Activated naive CD8-positive, alpha-beta T cell treated with anti-CD3 and anti-CD28 coated beads, Interleukin-2, amount 50 U/mL, for 16 hours (primary cell): Measurements from ENCODE around the gene MRPS10.
"Not testable (repeated sequence)": the region's sequence is repeated elsewhere in the genome, so short reads cannot be mapped to it uniquely, and the experiment has no call there.

Source experiments
- DNase-seq: peaks from one replicate; pipeline ENCODE4 v3.0.0-alpha.2; 2020; ENCODE audit warnings: low read depth, low spot score

MRPS10 gene

GRCh38 chr6:42239333-42239732 is 21.7 kb upstream of the MRPS10 start:
- no peak for DNase-seq

GRCh38 chr6:42237857-42238256 is 20.2 kb upstream of the MRPS10 start:
- DNase-seq = no peak

- DNase-seq = no peak
Observed at GRCh38 chr6:42236682-42237473, 19.2 kb upstream of the MRPS10 start.

- no peak for DNase-seq
Observed at GRCh38 chr6:42236030-42236429, 18.4 kb upstream of the MRPS10 start.

GRCh38 chr6:42232035-42232434 is 14.4 kb upstream of the MRPS10 start:
- no peak for DNase-seq

- DNase-seq = no peak
Observed at GRCh38 chr6:42230345-42231321, 13.0 kb upstream of the MRPS10 start.

- no peak for DNase-seq
Observed at GRCh38 chr6:42229506-42230119, 12.0 kb upstream of the MRPS10 start.

GRCh38 chr6:42228305-42228704 is 10.6 kb upstream of the MRPS10 start:
- DNase-seq = no peak

- DNase-seq = no peak
Observed at GRCh38 chr6:42227173-42227850, 9.7 kb upstream of the MRPS10 start.

- no peak for DNase-seq
Observed at GRCh38 chr6:42226645-42227143, 9.0 kb upstream of the MRPS10 start.

- no peak for DNase-seq
Observed at GRCh38 chr6:42226161-42226611, 8.5 kb upstream of the MRPS10 start.

GRCh38 chr6:42225419-42225818 is 7.8 kb upstream of the MRPS10 start:
- DNase-seq = no peak

GRCh38 chr6:42225029-42225339 is 7.3 kb upstream of the MRPS10 start:
- no peak for DNase-seq

GRCh38 chr6:42224222-42225028 is 6.8 kb upstream of the MRPS10 start:
- DNase-seq = no peak

- DNase-seq = no peak
Observed at GRCh38 chr6:42222448-42222847, 4.8 kb upstream of the MRPS10 start.

- DNase-seq = no peak
Observed at GRCh38 chr6:42221546-42221945, 3.9 kb upstream of the MRPS10 start.

GRCh38 chr6:42220807-42221206 is 3.1 kb upstream of the MRPS10 start:
- DNase-seq = no peak

- no peak for DNase-seq
Observed at GRCh38 chr6:42217157-42217518, 523 bp downstream of the MRPS10 start.

- not testable (repeated sequence) for DNase-seq
Observed at GRCh38 chr6:42216495-42216894, 1.2 kb downstream of the MRPS10 start.

- DNase-seq = no peak
Observed at GRCh38 chr6:42212442-42212841, 5.2 kb downstream of the MRPS10 start.

- no peak for DNase-seq
Observed at GRCh38 chr6:42211726-42212125, 5.9 kb downstream of the MRPS10 start.
